Mononuclear cell (primary cell): ENCODE results near the gene RPS6KA1. TPM values are rescaled to one million over a fixed set of nuclear protein-coding genes. Genes with fewer than 3 reads are reported as not detected.

Experiments
- H3K27me3 ChIP-seq: 2 replicates; pipeline ENCODE4 v1.6.0; 2011; ENCODE audit warnings: low read length, control low read depth; ENCODE audit not compliant: insufficient read depth
- H3K4me1 ChIP-seq: 2 replicates; pipeline ENCODE4 v1.5.1; 2011; ENCODE audit warnings: mild to moderate bottlenecking, low read length, control low read depth; ENCODE audit not compliant: insufficient read depth
- H3K4me3 ChIP-seq: 2 replicates; pipeline ENCODE4 v1.5.1; 2011; ENCODE audit warnings: mild to moderate bottlenecking, low read length, moderate library complexity
- H3K9me3 ChIP-seq: 2 replicates; pipeline ENCODE4 v1.5.1; 2011; ENCODE audit warnings: low read depth, mild to moderate bottlenecking, control low read depth, low read length
- total RNA-seq: library from RNA; depleted of rRNA; stranded (reverse); fragments of >200 nt; gene quantifications from one replicate; pipeline ENCODE4 v1.2.3, GENCODE V29; 2012

Gene RPS6KA1
- total RNA-seq, 1 donor, result 49.2 TPM

GRCh38 chr1:26556111-26556510 is 26.6 kb downstream of the RPS6KA1 start:
- Histone ChIP-seq H3K4me1 (peaks cover 22% of the 10 kb centered on the region), H3K9me3 (no peaks in the 10 kb centered on the region), H3K27me3 (no peaks in the 10 kb centered on the region), H3K4me3 (no peak overlapping the region)

- Histone ChIP-seq H3K9me3 (no peaks in the 10 kb centered on the region), H3K4me1 (peaks cover 22% of the 10 kb centered on the region), H3K27me3 (no peaks in the 10 kb centered on the region), H3K4me3 (no peak overlapping the region)
Observed at GRCh38 chr1:26557008-26557407, 27.4 kb downstream of the RPS6KA1 start.

- H3K4me1 ChIP-seq, result peaks cover 13% of the 10 kb centered on the region
Observed at GRCh38 chr1:26558685-26559048, 29.1 kb downstream of the RPS6KA1 start.

GRCh38 chr1:26560403-26560780 is 30.8 kb downstream of the RPS6KA1 start:
- Histone ChIP-seq H3K4me1 (no peaks in the 10 kb centered on the region), H3K27me3 (no peaks in the 10 kb centered on the region), H3K9me3 (no peaks in the 10 kb centered on the region), H3K4me3 (no peak overlapping the region)

More at GRCh38 chr1:26558685-26559048, 29.1 kb downstream of the RPS6KA1 start:
- H3K4me3 ChIP-seq, result no peak overlapping the region
- H3K9me3 ChIP-seq, result no peaks in the 10 kb centered on the region
- no peaks in the 10 kb centered on the region for H3K27me3 ChIP-seq

GRCh38 chr1:26570287-26570686 is 40.7 kb downstream of the RPS6KA1 start:
- H3K9me3 ChIP-seq, result no peaks in the 10 kb centered on the region
- no peaks in the 10 kb centered on the region for H3K27me3 ChIP-seq
- no peaks in the 10 kb centered on the region for H3K4me1 ChIP-seq
- no peak overlapping the region for H3K4me3 ChIP-seq

- H3K9me3 ChIP-seq, result no peaks in the 10 kb centered on the region
Observed at GRCh38 chr1:26571381-26571780, 41.8 kb downstream of the RPS6KA1 start.

GRCh38 chr1:26574018-26574417 is 44.5 kb downstream of the RPS6KA1 start:
- Histone ChIP-seq H3K4me1 (no peaks in the 10 kb centered on the region), H3K9me3 (no peaks in the 10 kb centered on the region), H3K4me3 (no peak overlapping the region), H3K27me3 (no peaks in the 10 kb centered on the region)

More at GRCh38 chr1:26571381-26571780, 41.8 kb downstream of the RPS6KA1 start:
- H3K4me1 ChIP-seq, result no peaks in the 10 kb centered on the region
- no peak overlapping the region for H3K4me3 ChIP-seq
- no peaks in the 10 kb centered on the region for H3K27me3 ChIP-seq

- no peaks in the 10 kb centered on the region for H3K27me3 ChIP-seq
- H3K9me3 ChIP-seq, result no peaks in the 10 kb centered on the region
- H3K4me3 ChIP-seq, result no peak overlapping the region
- no peaks in the 10 kb centered on the region for H3K4me1 ChIP-seq
Observed at GRCh38 chr1:26574719-26575251, 45.2 kb downstream of the RPS6KA1 start.

GRCh38 chr1:26575348-26575747 is 45.8 kb downstream of the RPS6KA1 start:
- H3K9me3 ChIP-seq, result no peaks in the 10 kb centered on the region
- H3K4me3 ChIP-seq, result no peak overlapping the region
- H3K4me1 ChIP-seq, result no peaks in the 10 kb centered on the region
- H3K27me3 ChIP-seq, result no peaks in the 10 kb centered on the region

GRCh38 chr1:26578167-26578566 is 48.6 kb downstream of the RPS6KA1 start:
- Histone ChIP-seq H3K9me3 (no peaks in the 10 kb centered on the region), H3K4me3 (no peak overlapping the region), H3K27me3 (no peaks in the 10 kb centered on the region), H3K4me1 (peaks cover 25% of the 10 kb centered on the region)

GRCh38 chr1:26579681-26580111 is 50.1 kb downstream of the RPS6KA1 start:
- Histone ChIP-seq H3K4me1 (peaks cover 36% of the 10 kb centered on the region), H3K4me3 (no peak overlapping the region), H3K27me3 (no peaks in the 10 kb centered on the region), H3K9me3 (no peaks in the 10 kb centered on the region)

- Histone ChIP-seq H3K4me1 (peaks cover 36% of the 10 kb centered on the region), H3K9me3 (no peaks in the 10 kb centered on the region), H3K4me3 (no peak overlapping the region), H3K27me3 (no peaks in the 10 kb centered on the region)
Observed at GRCh38 chr1:26580116-26580515, 50.6 kb downstream of the RPS6KA1 start.

GRCh38 chr1:26581287-26581651 is 51.7 kb downstream of the RPS6KA1 start:
- Histone ChIP-seq H3K4me3 (no peak overlapping the region), H3K4me1 (peaks cover 36% of the 10 kb centered on the region), H3K9me3 (no peaks in the 10 kb centered on the region)

GRCh38 chr1:26582053-26582835 is 52.7 kb downstream of the RPS6KA1 start:
- Histone ChIP-seq H3K27me3 (no peaks in the 10 kb centered on the region), H3K9me3 (no peaks in the 10 kb centered on the region), H3K4me1 (peaks cover 36% of the 10 kb centered on the region), H3K4me3 (no peak overlapping the region)

More at GRCh38 chr1:26581287-26581651, 51.7 kb downstream of the RPS6KA1 start:
- H3K27me3 ChIP-seq, result no peaks in the 10 kb centered on the region

- Histone ChIP-seq H3K9me3 (no peaks in the 10 kb centered on the region), H3K27me3 (no peaks in the 10 kb centered on the region), H3K4me3 (no peak overlapping the region), H3K4me1 (peaks cover 36% of the 10 kb centered on the region)
Observed at GRCh38 chr1:26582836-26583460, 53.4 kb downstream of the RPS6KA1 start.
